ENCODE results near the gene ACSL3. TPM values are rescaled to one million over a fixed set of nuclear protein-coding genes. Genes with fewer than 3 reads are reported as not detected.

ACSL3 gene
- total RNA-seq, 1 experiment from 2014 or later: 85.2 TPM

- no peak for DNase-seq (ENCODE audit: low read depth, low spot score)
- H3K36me3 ChIP-seq (ENCODE audit: control insufficient read depth, insufficient read depth, low read length): no peaks in the 10 kb centered on the region
- H3K4me3 ChIP-seq (ENCODE audit: low read depth in 2 of 2, low read length in 2 of 2): no peak overlapping the region
- H3K4me1 ChIP-seq (ENCODE audit: control insufficient read depth, insufficient read depth, low read length): 0 out of 2 replicates have a peak, but pooled peaks cover 4% of the 10 kb centered on the region
- ChIA-PET CTCF (interaction anchor here (0.6 kb wide), 1 partner anchor 9 kb away, joined by 5 read pairs; no protein-coding TSS in a partner anchor), POLR2A (no interaction called here)
- no peak overlapping the region for H3K27ac ChIP-seq (ENCODE audit: low read length)
- in situ Hi-C loops (cut with HindIII; ENCODE audit: low pct_unique_long_range_greater_than_20kb, low sequenced_read_pairs): no loop called here
- no TSS peak for BruUV-seq (replicated peaks)
- TF ChIP-seq SIN3A (IDR thresholded peaks at IDR 0.05; ENCODE audit: borderline replicate concordance, insufficient read depth, low read depth, low read length): no peak
- TF ChIP-seq CTCF (IDR thresholded peaks at IDR 0.05): no peak
- no peak for TF ChIP-seq TCF7L2 (IDR thresholded peaks at IDR 0.05; ENCODE audit: low read depth, low read length)
- no peak for TF ChIP-seq REST (IDR thresholded peaks at IDR 0.05; ENCODE audit: insufficient read depth in 1 of 2, low read depth in 2 of 2, low read length in 1 of 2)
- TF ChIP-seq POLR2AphosphoS5 (IDR thresholded peaks at IDR 0.05; ENCODE audit: low read depth, low read length): no peak
- intact Hi-C loops (cut with micrococcal nuclease; ENCODE audit: unreplicated experiment): no loop called here
- no peak for ATAC-seq
- no peaks in the 10 kb centered on the region for H3K27me3 ChIP-seq (ENCODE audit: control insufficient read depth, insufficient read depth, low read length)
- no peaks in the 10 kb centered on the region for H3K9me3 ChIP-seq (ENCODE audit: control insufficient read depth, insufficient read depth, low read depth, low read length)
These were observed 99.3 kb downstream of the ACSL3 start for GRCh38 chr2:222960126-222960525.

- no peaks in the 10 kb centered on the region for H3K27me3 ChIP-seq (ENCODE audit: control insufficient read depth, insufficient read depth, low read length)
These were observed 102.8 kb downstream of the ACSL3 start for GRCh38 chr2:222963641-222964040.

More at GRCh38 chr2:222963641-222964040, 102.8 kb downstream of the ACSL3 start:
- CTCF ChIA-PET: no interaction called here
- TF ChIP-seq CTCF (IDR thresholded peaks at IDR 0.05) (no peak), SIN3A (IDR thresholded peaks at IDR 0.05; ENCODE audit: borderline replicate concordance, insufficient read depth, low read depth, low read length) (no peak), TCF7L2 (IDR thresholded peaks at IDR 0.05; ENCODE audit: low read depth, low read length) (no peak), POLR2AphosphoS5 (IDR thresholded peaks at IDR 0.05; ENCODE audit: low read depth, low read length) (no peak), REST (IDR thresholded peaks at IDR 0.05; ENCODE audit: insufficient read depth in 1 of 2, low read depth in 2 of 2, low read length in 1 of 2) (no peak)
- POLR2A ChIA-PET: no interaction called here
- Histone ChIP-seq H3K4me3 (ENCODE audit: low read depth in 2 of 2, low read length in 2 of 2) (no peak overlapping the region), H3K36me3 (ENCODE audit: control insufficient read depth, insufficient read depth, low read length) (no peaks in the 10 kb centered on the region), H3K9me3 (ENCODE audit: control insufficient read depth, insufficient read depth, low read depth, low read length) (no peaks in the 10 kb centered on the region), H3K27ac (ENCODE audit: low read length) (no peak overlapping the region), H3K4me1 (ENCODE audit: control insufficient read depth, insufficient read depth, low read length) (0 out of 2 replicates have a peak, but pooled peaks cover 4% of the 10 kb centered on the region)
- in situ Hi-C loops (cut with HindIII; ENCODE audit: low pct_unique_long_range_greater_than_20kb, low sequenced_read_pairs): no loop called here
- DNase-seq (ENCODE audit: low read depth, low spot score): no peak
- intact Hi-C loops (cut with micrococcal nuclease; ENCODE audit: unreplicated experiment): no loop called here
- no peak for ATAC-seq
- BruUV-seq (replicated peaks): no TSS peak

Data from Panc1 (cell line).